ENCODE results near the gene SLC25A52. TPM values are rescaled to one million over a fixed set of nuclear protein-coding genes. Genes with fewer than 3 reads are reported as not detected.

The SLC25A52 gene
- total and polyA plus RNA-seq, 2 donors (not counting 3 experiments of a cell fraction or from before 2014, with no cell fraction given), result 0.06 TPM; not detected in 1

- POLR2A ChIA-PET, result no interaction called here
- no peak for FAIRE-seq
- no peaks in the 10 kb centered on the region for H3K79me2 ChIP-seq (ENCODE audit: control insufficient read depth, insufficient read depth, low read length)
- no peak for TF ChIP-seq FOS (IDR thresholded peaks at IDR 0.05; ENCODE audit: borderline replicate concordance, insufficient read depth, low read length)
- no TSS peak for BruUV-seq (replicated peaks)
- H4K20me1 ChIP-seq (replicated peaks; ENCODE audit: control insufficient read depth, extremely low read depth, insufficient read depth, low read length), result no peaks in the 10 kb centered on the region
- H3K4me3 ChIP-seq (replicated peaks in 1 of 3; ENCODE audit: insufficient read depth in 1 of 3, low read depth in 1 of 3, low read length in 3 of 3), result no peak overlapping the region
- H2AFZ ChIP-seq (ENCODE audit: low read depth, low read length), result no peak overlapping the region
- H3K9ac ChIP-seq (replicated peaks; ENCODE audit: extremely low read depth, insufficient read depth, low read length), result no peak overlapping the region
- H3K36me3 ChIP-seq (ENCODE audit: control insufficient read depth in 2 of 2, extremely low read depth in 1 of 2, insufficient read depth in 2 of 2, low read length in 2 of 2), result no peaks in the 10 kb centered on the region
- intact Hi-C loops (cut with micrococcal nuclease) (loop anchor here (5.0 kb wide), 2 partner anchors 96 to 236 kb away; no protein-coding TSS in a partner anchor), dilution Hi-C loops (cut with MboI; ENCODE audit: extremely low pct_ligation_motif_present, low sequenced_read_pairs) (no loop called here)
- H3K4me1 ChIP-seq (ENCODE audit: control insufficient read depth, extremely low read depth, insufficient read depth, low read length), result peaks cover 2% of the 10 kb centered on the region
- H3K9me1 ChIP-seq (replicated peaks; ENCODE audit: control insufficient read depth, extremely low read depth, insufficient read depth, low read length), result no peaks in the 10 kb centered on the region
- peaks cover 15% of the 10 kb centered on the region in 2 experiments for H3K27me3 ChIP-seq (ENCODE audit: control insufficient read depth in 2 of 2, insufficient read depth in 2 of 2, low read length in 2 of 2)
- no peak overlapping the region for H3K27ac ChIP-seq (ENCODE audit: insufficient read depth, low read depth, low read length)
- CTCF ChIA-PET, result interaction anchor here (1.0 to 3.0 kb wide), 4 partner anchors 34 to 165 kb away, joined by 3 to 23 read pairs (median 6); no protein-coding TSS in a partner anchor
- H3K9me3 ChIP-seq (replicated peaks; ENCODE audit: control insufficient read depth, insufficient read depth, low read length), result no peaks in the 10 kb centered on the region
- H3K4me2 ChIP-seq (ENCODE audit: insufficient read depth, low read length), result no peak overlapping the region
- no peak for DNase-seq (ENCODE audit: low read depth, low spot score)
Observed at GRCh38 chr18:31720867-31721266, 39.8 kb downstream of the SLC25A52 start.

GRCh38 chr18:31719363-31720006 is 41.2 kb downstream of the SLC25A52 start:
- ChIA-PET CTCF (interaction anchor here (1.0 to 3.0 kb wide), 3 partner anchors 33 to 164 kb away, joined by 3 to 23 read pairs (median 9); no protein-coding TSS in a partner anchor), POLR2A (no interaction called here)
- Histone ChIP-seq H4K20me1 (replicated peaks; ENCODE audit: control insufficient read depth, extremely low read depth, insufficient read depth, low read length) (no peaks in the 10 kb centered on the region), H3K9me3 (replicated peaks; ENCODE audit: control insufficient read depth, insufficient read depth, low read length) (no peaks in the 10 kb centered on the region), H3K4me3 (replicated peaks in 1 of 3; ENCODE audit: insufficient read depth in 1 of 3, low read depth in 1 of 3, low read length in 3 of 3) (no peak overlapping the region), H3K27ac (ENCODE audit: insufficient read depth, low read depth, low read length) (no peak overlapping the region), H3K4me2 (ENCODE audit: insufficient read depth, low read length) (no peak overlapping the region), H3K9me1 (replicated peaks; ENCODE audit: control insufficient read depth, extremely low read depth, insufficient read depth, low read length) (no peaks in the 10 kb centered on the region), H3K36me3 (ENCODE audit: control insufficient read depth in 2 of 2, extremely low read depth in 1 of 2, insufficient read depth in 2 of 2, low read length in 2 of 2) (no peaks in the 10 kb centered on the region), H3K79me2 (ENCODE audit: control insufficient read depth, insufficient read depth, low read length) (no peaks in the 10 kb centered on the region), H2AFZ (ENCODE audit: low read depth, low read length) (no peak overlapping the region), H3K9ac (replicated peaks; ENCODE audit: extremely low read depth, insufficient read depth, low read length) (no peak overlapping the region), H3K4me1 (ENCODE audit: control insufficient read depth, extremely low read depth, insufficient read depth, low read length) (peaks cover 2% of the 10 kb centered on the region), H3K27me3 (ENCODE audit: control insufficient read depth in 2 of 2, insufficient read depth in 2 of 2, low read length in 2 of 2) (peaks cover 10 to 11% of the 10 kb centered on the region in 2 experiments)
- DNase-seq (ENCODE audit: low read depth, low spot score) (no peak), FAIRE-seq (no peak)
- TF ChIP-seq EZH2 (IDR thresholded peaks at IDR 0.05; ENCODE audit: borderline replicate concordance, low read depth, low read length, severe bottlenecking) (no peak), JUN (IDR thresholded peaks at IDR 0.05; ENCODE audit: borderline replicate concordance, insufficient read depth, insufficient read length, low read depth) (no peak), FOS (IDR thresholded peaks at IDR 0.05; ENCODE audit: borderline replicate concordance, insufficient read depth, low read length) (no peak), POLR2A (IDR thresholded peaks at IDR 0.05; ENCODE audit: low read depth, low read length) (no peak), POLR2AphosphoS5 (IDR thresholded peaks at IDR 0.05; ENCODE audit: insufficient read depth, low read depth, low read length) (no peak), MAX (IDR thresholded peaks at IDR 0.05; ENCODE audit: insufficient read depth, insufficient read length) (no peak), GATA2 (IDR thresholded peaks at IDR 0.05; ENCODE audit: insufficient read depth, insufficient read length, low read depth, low read length) (no peak), CTCF (IDR thresholded peaks at IDR 0.05; ENCODE audit: extremely low read depth in 1 of 2, insufficient read depth in 1 of 2, low read depth in 1 of 2, low read length in 2 of 2) (no peak), MYC (IDR thresholded peaks at IDR 0.05; ENCODE audit: low read depth, low read length) (no peak)
- dilution Hi-C loops (cut with MboI; ENCODE audit: extremely low pct_ligation_motif_present, low sequenced_read_pairs) (no loop called here), intact Hi-C loops (cut with micrococcal nuclease) (loop anchor here (5.0 kb wide), 2 partner anchors 98 to 238 kb away; no protein-coding TSS in a partner anchor)
- no TSS peak for BruUV-seq (replicated peaks)
